H1 (cell line): ENCODE results near the gene LCOR. TPM values are rescaled to one million over a fixed set of nuclear protein-coding genes. Genes with fewer than 3 reads are reported as not detected.

ENCODE experiments used
- CTCF ChIA-PET: fragments of 300-600 bp; sonication (Branson Sonifier 250); formaldehyde crosslinking; loops from one replicate; lab custom pipeline; 2021; ENCODE audit not compliant: partially characterized antibody; lab: Charles Lee
- POLR2A ChIA-PET: fragments of 300-600 bp; sonication (Branson Sonifier 250); formaldehyde crosslinking; loops from one replicate; lab custom pipeline; 2021; ENCODE audit warnings: inconsistent platforms; ENCODE audit not compliant: partially characterized antibody; lab: Charles Lee
- DNase-seq, 2 experiments: peaks; one replicate each; pipeline versions ENCODE4 v3.0.0 to v3.0.0-alpha.2; 2010 to 2022; ENCODE audit warnings: low spot score in 2 of 2, low read depth in 1 of 2, mixed read lengths in 1 of 2
- FAIRE-seq: peaks from 2 replicates; lab custom pipeline; 2011; peaks lifted over from hg19 to GRCh38; lab: Jason Lieb, UNC
- H2AFZ ChIP-seq: 2 replicates; pipeline ENCODE4 v1.8.1; 2012; ENCODE audit warnings: low read length, inconsistent platforms
- H2AK5ac ChIP-seq: 2 replicates; pipeline ENCODE4 v1.6.1; 2013; ENCODE audit warnings: low read depth, low read length
- H2BK120ac ChIP-seq: replicated peaks from 2 replicates; pipeline ENCODE3; 2013; ENCODE audit warnings: low read depth, low read length, inconsistent platforms
- H2BK12ac ChIP-seq: 2 replicates; pipeline ENCODE4 v1.6.1; 2013; ENCODE audit warnings: low read depth, low read length
- H2BK15ac ChIP-seq: 2 replicates; pipeline ENCODE4 v1.6.1; 2013; ENCODE audit warnings: low read length
- H2BK20ac ChIP-seq: 2 replicates; pipeline ENCODE4 v1.6.1; 2013; ENCODE audit warnings: low read length
- H2BK5ac ChIP-seq: 2 replicates; pipeline ENCODE4 v1.6.1; 2013; ENCODE audit warnings: low read depth, low read length
- H3K14ac ChIP-seq: 2 replicates; pipeline ENCODE4 v1.6.1; 2013; ENCODE audit warnings: inconsistent platforms; ENCODE audit not compliant: insufficient read length
- H3K18ac ChIP-seq: 2 replicates; pipeline ENCODE4 v1.6.1; 2013; ENCODE audit warnings: low read length; ENCODE audit errors: extremely low read depth
- H3K23ac ChIP-seq: 2 replicates; pipeline ENCODE4 v1.6.1; 2013; ENCODE audit warnings: inconsistent platforms; ENCODE audit not compliant: insufficient read length
- H3K23me2 ChIP-seq: 2 replicates; pipeline ENCODE4 v1.6.1; 2013; ENCODE audit warnings: low read depth, low read length
- H3K27ac ChIP-seq: 2 replicates; pipeline ENCODE4 v1.6.1; 2011; ENCODE audit warnings: low read depth, low read length, inconsistent platforms
- H3K27me3 ChIP-seq, 4 experiments: replicated peaks in 1 of 4; 1 replicate in 1 of 4; 2 replicates in 3 of 4; pipeline versions ENCODE4 v1.6.1 to v1.8.1; 2011 to 2013; ENCODE audit warnings: low read length in 3 of 4, mild to moderate bottlenecking in 3 of 4, inconsistent platforms in 2 of 4, mixed read lengths in 2 of 4, moderate library complexity in 1 of 4; ENCODE audit not compliant: control insufficient read depth in 3 of 4, insufficient read depth in 3 of 4; ENCODE audit errors: extremely low read depth in 1 of 4
- H3K36me3 ChIP-seq, 4 experiments: 2 replicates each; pipeline versions ENCODE4 v1.6.1 to v1.8.1; 2011 to 2013; ENCODE audit warnings: mild to moderate bottlenecking in 4 of 4, low read length in 3 of 4, moderate library complexity in 2 of 4, control low read depth in 1 of 4, inconsistent platforms in 1 of 4; ENCODE audit not compliant: insufficient read depth in 4 of 4, control insufficient read depth in 2 of 4
- H3K4ac ChIP-seq: replicated peaks from 2 replicates; pipeline ENCODE3; 2013; ENCODE audit warnings: low read length, low read depth, mixed read lengths, inconsistent platforms; ENCODE audit not compliant: insufficient read length
- H3K4me1 ChIP-seq, 4 experiments: replicated peaks in 1 of 4; 1 replicate in 1 of 4; 2 replicates in 3 of 4; pipeline versions ENCODE4 v1.6.1 to v1.8.1; 2011 to 2013; ENCODE audit warnings: low read length in 3 of 4, inconsistent platforms in 2 of 4, mixed read lengths in 1 of 4; ENCODE audit not compliant: insufficient read depth in 4 of 4, control insufficient read depth in 3 of 4
- H3K4me2 ChIP-seq, 2 experiments: 2 replicates each; pipeline versions ENCODE4 v1.6.1 to v1.8.1; 2011 to 2013; ENCODE audit warnings: low read depth in 2 of 2, low read length in 2 of 2, control low read depth in 1 of 2, inconsistent platforms in 1 of 2, mild to moderate bottlenecking in 1 of 2; ENCODE audit not compliant: insufficient read depth in 1 of 2
- H3K4me3 ChIP-seq, 4 experiments: fragments of 200-600, 300-600 bp in 1 of 4; sonication (generic), shearing (Covaris generic), sonication (Bioruptor Twin) in 1 of 4; 2 replicates each; pipeline versions ENCODE4 v1.5.1 to v1.8.1; 2011 to 2016; ENCODE audit warnings: low read length in 4 of 4, low read depth in 3 of 4, control low read depth in 2 of 4, inconsistent platforms in 2 of 4, mild to moderate bottlenecking in 2 of 4, mixed read lengths in 1 of 4, moderate library complexity in 1 of 4; ENCODE audit not compliant: insufficient read depth in 2 of 4; ENCODE audit errors: extremely low read depth in 1 of 4
- H3K56ac ChIP-seq: replicated peaks from 2 replicates; pipeline ENCODE3; 2013; ENCODE audit warnings: low read depth, mild to moderate bottlenecking, mixed read lengths, low read length, inconsistent platforms; ENCODE audit not compliant: insufficient read length
- H3K79me1 ChIP-seq: 2 replicates; pipeline ENCODE4 v1.6.1; 2013; ENCODE audit warnings: low read depth, low read length, control low read depth
- H3K79me2 ChIP-seq, 2 experiments: 2 replicates each; pipeline versions ENCODE4 v1.6.1 to v1.8.1; 2012 to 2013; ENCODE audit warnings: low read length in 2 of 2, mild to moderate bottlenecking in 2 of 2, inconsistent platforms in 1 of 2; ENCODE audit not compliant: insufficient read depth in 2 of 2, control insufficient read depth in 1 of 2
- H3K9ac ChIP-seq, 4 experiments: replicated peaks in 1 of 4; 1 replicate in 1 of 4; 2 replicates in 3 of 4; pipeline versions ENCODE4 v1.6.1 to v1.8.1; 2011 to 2013; ENCODE audit warnings: low read depth in 3 of 4, low read length in 3 of 4, control low read depth in 2 of 4, mild to moderate bottlenecking in 2 of 4, moderate library complexity in 2 of 4, inconsistent platforms in 1 of 4; ENCODE audit errors: extremely low read depth in 1 of 4
- H3K9me3 ChIP-seq, 2 experiments: 2 replicates each; pipeline versions ENCODE4 v1.6.1 to v1.8.1; 2012 to 2013; ENCODE audit warnings: mild to moderate bottlenecking in 2 of 2, moderate library complexity in 2 of 2, control low read depth in 1 of 2, inconsistent platforms in 1 of 2, low read depth in 1 of 2, low read length in 1 of 2, mixed read lengths in 1 of 2; ENCODE audit not compliant: insufficient read depth in 2 of 2
- H4K20me1 ChIP-seq, 2 experiments: replicated peaks in 1 of 2; 2 replicates each; pipeline versions ENCODE3 to v1.8.1; 2011 to 2013; ENCODE audit warnings: inconsistent platforms in 2 of 2, low read length in 2 of 2, mild to moderate bottlenecking in 1 of 2; ENCODE audit not compliant: insufficient read depth in 2 of 2, control insufficient read depth in 1 of 2
- H4K5ac ChIP-seq: 2 replicates; pipeline ENCODE4 v1.6.1; 2013; ENCODE audit warnings: low read length, low read depth, mixed read lengths, inconsistent platforms; ENCODE audit not compliant: insufficient read length
- H4K8ac ChIP-seq: 2 replicates; pipeline ENCODE4 v1.8.0; 2013; ENCODE audit warnings: mild to moderate bottlenecking, moderate library complexity, low read length, inconsistent platforms; ENCODE audit not compliant: insufficient read depth; ENCODE audit errors: extremely low read depth
- H4K91ac ChIP-seq: replicated peaks from 2 replicates; pipeline ENCODE3; 2013; ENCODE audit warnings: low read length, mixed read lengths, inconsistent platforms; ENCODE audit not compliant: insufficient read length
- ASH2L ChIP-seq: fragments of 200-600, 300-600 bp; sonication (generic); IDR thresholded peaks from one replicate; pipeline ENCODE4 v1.7.1; 2017; ENCODE audit warnings: low read length
- CBX8 ChIP-seq: fragments of 300-800, 300-1000 bp; sonication (generic); IDR thresholded peaks from 2 replicates; pipeline ENCODE4 v1.7.1; 2016; ENCODE audit warnings: low read depth, low read length, borderline replicate concordance
- CHD1 ChIP-seq: IDR thresholded peaks from 2 replicates; pipeline ENCODE4 v1.6.1; 2012; ENCODE audit warnings: low read depth, low read length, improper control_type of control experiment
- CHD2 ChIP-seq: IDR thresholded peaks from 2 replicates; pipeline ENCODE4 v1.6.1; 2012; ENCODE audit warnings: low read length, improper control_type of control experiment
- SIX5 ChIP-seq: IDR thresholded peaks from 2 replicates; pipeline ENCODE4 v1.6.1; 2011; ENCODE audit warnings: mild to moderate bottlenecking, low read depth, low read length
- SRF ChIP-seq: IDR thresholded peaks from 2 replicates; pipeline ENCODE4 v1.6.1; 2011; ENCODE audit warnings: mild to moderate bottlenecking, low read depth, low read length, moderate library complexity
- TBP ChIP-seq: IDR thresholded peaks from 2 replicates; pipeline ENCODE4 v1.6.1; 2011; ENCODE audit warnings: low read depth, low read length, improper control_type of control experiment
- WGBS, 2 experiments: shearing (Covaris generic) in 1 of 2; methylation state at CpG; one replicate each; pipeline versions ENCODE4 v1.1.6 to v1.1.7; 2013 to 2015; ENCODE audit warnings: low lambda C conversion rate in 2 of 2, mixed read lengths in 2 of 2, inconsistent platforms in 1 of 2, low coverage in 1 of 2, missing lambda C conversion rate in 1 of 2; ENCODE audit not compliant: insufficient replicate concordance in 2 of 2, insufficient coverage in 1 of 2, insufficient read length in 1 of 2; ENCODE audit errors: extremely low coverage in 1 of 2, missing lambda C conversion rate in 1 of 2; 5-methylcytosine and 5-hydroxymethylcytosine counted together
- polyA plus RNA-seq, 7 experiments: library from polyadenylated mRNA; depleted of rRNA in 3 of 7; stranded (reverse) in 5 of 7; unstranded in 2 of 7; fragments of >200 nt in 5 of 7; fragments of 200-250 nt in 2 of 7; gene quantifications; 1 replicate in 5 of 7; 2 replicates in 1 of 7; 4 replicates in 1 of 7; pipeline versions ENCODE4 v1.2.1 to v1.2.3, GENCODE V29; 2011 to 2013; ENCODE audit warnings: missing spikeins in 2 of 7, mixed read lengths in 2 of 7
- total RNA-seq: library from RNA; stranded (reverse); fragmentation: NEBNext Ultra II Directional; extraction: Animal tissue kit (Norgen Biotek cat#: 25700); gene quantifications from 2 replicates; pipeline ENCODE4 v1.2.1, GENCODE V29; 2021
- TF ChIP-seq, protein P1 (sequence below): IDR thresholded peaks from 2 replicates; pipeline ENCODE4 v1.6.1; 2012; ENCODE audit warnings: inconsistent platforms
- TF ChIP-seq, protein P2 (sequence below): IDR thresholded peaks from 2 replicates; pipeline ENCODE4 v1.6.1; 2011; ENCODE audit warnings: low read length, improper control_type of control experiment

LCOR gene
- total and polyA plus RNA-seq, 2 of the 8 experiments (the other 6 are each of a cell fraction or from before 2014, with no cell fraction given), result 4.7 to 25.5 TPM

DNA sequence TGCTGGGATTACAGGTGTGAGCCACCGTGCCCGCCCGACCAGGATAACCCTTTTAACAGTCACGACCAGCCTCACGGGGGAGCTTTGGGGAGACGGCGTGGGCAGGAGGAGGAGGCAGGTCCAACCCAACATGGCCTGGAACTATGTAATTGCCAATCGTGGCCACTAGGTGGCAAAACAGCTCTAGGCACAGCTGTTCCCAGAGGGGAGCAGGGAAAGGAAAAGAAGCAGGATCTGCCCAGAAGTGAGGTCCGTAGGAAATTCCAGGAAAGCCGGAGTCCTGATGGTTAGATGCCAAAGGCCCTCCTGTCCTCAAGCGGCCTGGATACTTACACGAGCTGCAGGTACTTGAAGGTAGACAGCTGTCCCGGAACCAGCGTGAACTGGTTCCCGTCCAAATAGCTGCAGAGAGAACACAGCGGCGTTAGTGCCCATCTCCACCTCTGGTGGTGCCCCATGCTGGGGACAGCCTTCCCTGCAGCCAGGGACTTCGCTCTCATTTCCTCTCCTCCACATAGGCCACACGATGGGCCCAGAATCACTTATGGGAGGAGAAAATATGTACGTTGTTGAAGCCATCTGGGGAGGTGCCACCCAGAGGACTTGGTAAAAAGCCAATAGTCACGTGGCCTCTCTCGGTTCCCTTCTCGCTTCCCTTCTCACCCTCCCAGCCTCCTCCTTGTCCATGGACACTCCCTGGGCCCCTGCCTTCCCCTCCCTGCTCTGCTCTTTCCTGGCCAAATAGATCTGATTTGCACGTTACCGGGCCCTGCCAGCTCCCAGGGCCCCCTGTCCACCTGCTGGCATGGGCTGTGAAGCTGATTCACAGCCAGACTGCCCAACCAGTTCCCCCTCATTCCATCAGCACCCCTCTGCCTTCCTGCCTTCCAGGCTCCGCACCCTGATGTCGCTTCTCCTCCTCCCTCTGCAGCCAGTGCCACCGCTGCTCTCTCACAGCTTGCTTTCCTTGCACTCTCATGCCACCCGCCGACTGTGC, 205.6 kb downstream of the LCOR start:
- Histone ChIP-seq H3K23ac (no peak overlapping the region), H4K8ac (no peak overlapping the region), H2BK120ac (no peak overlapping the region), H2BK12ac (peak overlapping the region; percentile 12; the same call in 1 of the 2 replicates), H2BK15ac (peak overlapping the region; percentile 72; the same call in 1 of the 2 replicates), H3K14ac (no peak overlapping the region), H3K9ac (no peak overlapping the region), H4K20me1 (no peaks in the 10 kb centered on the region), H3K4me2 (peak overlapping the region; percentile 8 to 53; a peak in 3 of 4 replicates), H2BK20ac (peak overlapping the region; percentile 43; the same call in 1 of the 2 replicates), H4K5ac (no peak overlapping the region), H3K23me2 (no peaks in the 10 kb centered on the region; the same call in 1 of the 2 replicates), H3K9me3 (no peaks in the 10 kb centered on the region), H2AFZ (0 out of 2 replicates have a peak overlapping the region, but pooled peaks have one; percentile 22), H3K36me3 (no peaks in the 10 kb centered on the region), H3K79me1 (no peaks in the 10 kb centered on the region), H3K56ac (no peak overlapping the region), H3K18ac (peak overlapping the region; percentile 75; the same call in 1 of the 2 replicates), H3K4me1 (peaks cover under 1 to 7% (median 4%) of the 10 kb centered on the region in 4 experiments; a peak in 6 of 7 replicates), H3K4me3 (peak overlapping the region in 2 of 4 experiments; percentile 17 to 25; a peak in 2 of 8 replicates), H3K4ac (no peak overlapping the region), H4K91ac (no peak overlapping the region), H3K27me3 (no peaks in the 10 kb centered on the region; a peak in 1 of 7 replicates), H2BK5ac (no peak overlapping the region), H3K27ac (no peak overlapping the region), H3K79me2 (no peaks in the 10 kb centered on the region), H2AK5ac (no peak overlapping the region)
- DNase-seq, result peak; percentile 83 to 94
- CTCF ChIA-PET, result interaction anchor here (0.6 to 9.9 kb wide), 49 partner anchors 8 to 432 kb away, joined by 3 to 129 read pairs (median 4); no protein-coding TSS in a partner anchor
- WGBS, 2 experiments, result 50% methylated on average over 29 of the region's 30 CpGs; no CpG with 5 or more reads in 1 of the 2 experiments
- FAIRE-seq, result peak; percentile 92
- POLR2A ChIA-PET, result interaction anchor here (1.2 kb wide), 1 partner anchor 16 kb away, joined by 3 read pairs; no protein-coding TSS in a partner anchor
- TF ChIP-seq SRF (no peak), CHD1 (no peak), ASH2L (no peak), CBX8 (no peak), SIX5 (no peak), CHD2 (no peak), TBP (no peak)
- TF ChIP-seq, protein P1, sequence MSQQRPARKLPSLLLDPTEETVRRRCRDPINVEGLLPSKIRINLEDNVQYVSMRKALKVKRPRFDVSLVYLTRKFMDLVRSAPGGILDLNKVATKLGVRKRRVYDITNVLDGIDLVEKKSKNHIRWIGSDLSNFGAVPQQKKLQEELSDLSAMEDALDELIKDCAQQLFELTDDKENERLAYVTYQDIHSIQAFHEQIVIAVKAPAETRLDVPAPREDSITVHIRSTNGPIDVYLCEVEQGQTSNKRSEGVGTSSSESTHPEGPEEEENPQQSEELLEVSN, result peak; percentile 85
- TF ChIP-seq, protein P2, sequence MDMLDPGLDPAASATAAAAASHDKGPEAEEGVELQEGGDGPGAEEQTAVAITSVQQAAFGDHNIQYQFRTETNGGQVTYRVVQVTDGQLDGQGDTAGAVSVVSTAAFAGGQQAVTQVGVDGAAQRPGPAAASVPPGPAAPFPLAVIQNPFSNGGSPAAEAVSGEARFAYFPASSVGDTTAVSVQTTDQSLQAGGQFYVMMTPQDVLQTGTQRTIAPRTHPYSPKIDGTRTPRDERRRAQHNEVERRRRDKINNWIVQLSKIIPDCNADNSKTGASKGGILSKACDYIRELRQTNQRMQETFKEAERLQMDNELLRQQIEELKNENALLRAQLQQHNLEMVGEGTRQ, result no peak
